ENCODE results near the gene KCNE3.

DNA sequence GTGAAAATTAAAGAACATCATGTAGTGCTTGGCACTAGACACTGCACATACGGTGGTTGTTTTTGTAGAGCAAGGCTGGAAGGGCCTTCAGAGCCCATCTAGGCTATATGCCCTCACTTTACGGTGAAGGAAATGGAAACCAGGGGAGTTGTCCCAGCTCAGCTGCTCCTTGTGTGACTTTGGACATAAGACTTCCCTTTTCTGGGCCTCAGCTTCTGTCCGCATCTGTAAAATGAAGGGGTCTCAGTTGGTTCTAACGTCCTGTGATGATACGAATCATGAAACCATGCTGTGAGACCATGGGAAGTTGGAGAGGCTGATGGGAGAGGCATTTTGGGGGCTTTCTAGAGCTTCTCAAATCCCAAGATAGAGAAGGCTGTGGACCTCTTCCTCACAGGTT is 4.7 kb downstream of the KCNE3 start:
- TF ChIP-seq, protein P1, sequence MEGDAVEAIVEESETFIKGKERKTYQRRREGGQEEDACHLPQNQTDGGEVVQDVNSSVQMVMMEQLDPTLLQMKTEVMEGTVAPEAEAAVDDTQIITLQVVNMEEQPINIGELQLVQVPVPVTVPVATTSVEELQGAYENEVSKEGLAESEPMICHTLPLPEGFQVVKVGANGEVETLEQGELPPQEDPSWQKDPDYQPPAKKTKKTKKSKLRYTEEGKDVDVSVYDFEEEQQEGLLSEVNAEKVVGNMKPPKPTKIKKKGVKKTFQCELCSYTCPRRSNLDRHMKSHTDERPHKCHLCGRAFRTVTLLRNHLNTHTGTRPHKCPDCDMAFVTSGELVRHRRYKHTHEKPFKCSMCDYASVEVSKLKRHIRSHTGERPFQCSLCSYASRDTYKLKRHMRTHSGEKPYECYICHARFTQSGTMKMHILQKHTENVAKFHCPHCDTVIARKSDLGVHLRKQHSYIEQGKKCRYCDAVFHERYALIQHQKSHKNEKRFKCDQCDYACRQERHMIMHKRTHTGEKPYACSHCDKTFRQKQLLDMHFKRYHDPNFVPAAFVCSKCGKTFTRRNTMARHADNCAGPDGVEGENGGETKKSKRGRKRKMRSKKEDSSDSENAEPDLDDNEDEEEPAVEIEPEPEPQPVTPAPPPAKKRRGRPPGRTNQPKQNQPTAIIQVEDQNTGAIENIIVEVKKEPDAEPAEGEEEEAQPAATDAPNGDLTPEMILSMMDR (conservative IDR thresholded peaks at IDR 0.05; ENCODE audit: low read depth, low read length), result no peak
- no peak for TF ChIP-seq EZH2 (IDR thresholded peaks at IDR 0.05; ENCODE audit: borderline replicate concordance, low read depth, low read length, poor library complexity, severe bottlenecking)
